ENCODE results near the gene BAIAP3.

BAIAP3 gene

GRCh38 chr16:1300664-1301476 is 32.6 kb upstream of the BAIAP3 start:
- peak; percentile 51 for DNase-seq (ENCODE audit: low spot score)

DNA sequence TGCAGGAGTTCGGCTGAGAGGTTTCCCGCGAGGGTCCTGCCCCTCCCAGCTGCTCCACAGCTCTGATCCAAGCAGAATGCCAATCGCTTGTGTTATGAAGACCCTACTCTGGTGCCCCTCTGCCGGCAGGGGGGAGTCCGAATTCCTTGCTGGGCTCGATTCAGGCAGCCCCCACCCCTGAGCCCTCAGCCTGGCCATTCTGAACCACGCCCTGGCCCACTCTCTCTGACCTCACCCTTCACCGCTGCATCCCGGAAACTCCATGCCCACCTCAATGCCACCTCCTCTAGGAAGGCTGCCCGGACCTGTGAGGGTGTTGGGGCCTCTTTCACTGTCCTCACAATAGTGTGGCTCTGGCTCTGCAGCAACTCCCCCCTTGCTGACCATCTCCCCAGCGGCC is 31.9 kb upstream of the BAIAP3 start:
- DNase-seq (ENCODE audit: low spot score), result no peak

- no peak for DNase-seq (ENCODE audit: low spot score)
Observed at GRCh38 chr16:1305823-1306222, 27.6 kb upstream of the BAIAP3 start.

- no peak for DNase-seq (ENCODE audit: low spot score)
Observed at GRCh38 chr16:1306334-1306733, 27.1 kb upstream of the BAIAP3 start.

- DNase-seq (ENCODE audit: low spot score), result no peak
Observed at GRCh38 chr16:1308036-1308976, 25.1 kb upstream of the BAIAP3 start.

DNA sequence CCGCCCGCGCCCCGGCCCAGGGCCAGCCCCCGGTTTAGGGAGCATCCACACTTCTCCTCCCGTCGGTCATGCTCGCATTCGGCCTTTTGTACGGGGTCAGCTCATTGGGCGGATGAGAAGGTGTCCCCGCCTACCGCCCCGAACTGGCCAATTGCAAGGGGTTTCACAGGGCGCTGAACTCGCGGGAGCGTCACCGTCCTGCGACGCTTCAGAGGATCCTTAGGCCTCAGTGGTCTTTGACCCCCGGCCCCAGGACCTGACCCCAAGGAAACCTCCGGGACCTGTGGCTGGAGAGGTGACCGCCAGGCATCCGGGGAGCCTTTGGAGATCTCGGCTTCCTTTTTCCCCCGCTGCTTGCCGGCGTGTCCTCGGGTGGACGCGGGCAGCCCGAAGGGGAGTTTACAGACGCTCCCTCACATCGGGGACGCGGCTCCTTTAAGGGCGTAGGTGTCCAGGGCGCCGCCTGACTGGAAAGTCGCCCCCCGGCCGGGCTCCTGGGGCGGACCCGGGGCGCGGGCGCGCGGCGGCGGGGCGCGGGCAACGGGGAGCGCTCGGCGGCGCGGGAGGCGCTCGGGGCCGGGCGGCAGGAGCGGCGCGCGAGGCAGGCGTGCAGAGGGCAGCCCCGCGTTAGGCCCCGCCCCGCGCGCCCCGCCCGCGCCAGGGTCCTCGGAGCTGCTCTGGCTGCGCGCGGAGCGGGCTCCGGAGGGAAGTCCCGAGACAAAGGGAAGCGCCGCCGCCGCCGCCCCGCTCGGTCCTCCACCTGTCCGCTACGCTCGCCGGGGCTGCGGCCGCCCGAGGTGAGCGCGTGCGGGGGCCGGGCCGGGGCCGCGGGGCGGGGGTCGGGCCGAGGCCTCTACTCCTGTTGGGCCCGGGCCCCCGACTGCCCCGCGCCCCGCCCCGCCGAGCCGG is 24.2 kb upstream of the BAIAP3 start, which contains the start of gene UBE2I:
UBE2I (plus strand) TSS at position 660 of the 909 bp plus-strand sequence. CDS start 4,395 bp downstream, outside the sequence.
- DNase-seq (ENCODE audit: low spot score), result peak; percentile 95

GRCh38 chr16:1309888-1310831 is 23.3 kb upstream of the BAIAP3 start:
- no peak for DNase-seq (ENCODE audit: low spot score)

DNA sequence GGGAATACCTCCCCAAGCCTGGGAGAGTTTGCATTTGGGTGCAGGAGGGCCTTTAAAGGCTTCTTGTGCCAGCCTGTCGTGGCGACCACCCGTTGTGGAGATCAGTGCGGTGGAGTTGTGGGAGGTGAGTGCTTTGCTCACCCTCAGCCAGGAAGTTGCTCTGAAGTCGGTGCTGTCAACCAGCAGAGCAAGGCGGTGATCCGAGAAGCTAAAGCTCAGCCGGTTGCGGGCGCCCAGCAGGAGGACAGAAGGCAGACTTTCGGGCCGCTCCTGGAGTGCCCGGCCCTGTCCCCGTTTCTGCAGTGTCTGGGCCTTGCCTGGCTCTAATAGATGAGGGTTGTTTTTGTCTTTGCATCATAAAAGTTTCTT is 22.6 kb upstream of the BAIAP3 start:
- peak; percentile 48 for DNase-seq (ENCODE audit: low spot score)

GRCh38 chr16:1311212-1311737 is 22.2 kb upstream of the BAIAP3 start:
- DNase-seq (ENCODE audit: low spot score), result no peak

- no peak for DNase-seq (ENCODE audit: low spot score)
Observed at GRCh38 chr16:1311738-1312466, 21.5 kb upstream of the BAIAP3 start.

DNA sequence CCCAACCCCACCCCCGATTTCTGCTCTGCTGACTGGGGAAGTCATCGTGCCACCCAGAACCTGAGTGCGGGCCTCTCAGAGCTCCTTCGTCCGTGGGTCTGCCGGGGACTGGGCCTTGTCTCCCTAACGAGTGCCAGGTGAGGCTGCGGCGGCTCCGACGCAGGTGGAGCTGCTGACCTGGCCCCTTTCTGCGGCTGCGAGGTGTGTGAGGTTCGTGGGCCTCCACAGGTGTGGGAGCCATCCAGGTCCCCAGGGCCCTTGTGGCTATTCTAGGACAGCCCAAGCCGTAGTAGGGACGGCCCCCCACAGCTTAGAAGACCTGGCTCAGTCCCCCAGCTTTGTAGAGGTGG is 21.0 kb upstream of the BAIAP3 start:
- DNase-seq (ENCODE audit: low spot score), result no peak

- no peak for DNase-seq (ENCODE audit: low spot score)
Observed at GRCh38 chr16:1312903-1313302, 20.5 kb upstream of the BAIAP3 start.

DNA sequence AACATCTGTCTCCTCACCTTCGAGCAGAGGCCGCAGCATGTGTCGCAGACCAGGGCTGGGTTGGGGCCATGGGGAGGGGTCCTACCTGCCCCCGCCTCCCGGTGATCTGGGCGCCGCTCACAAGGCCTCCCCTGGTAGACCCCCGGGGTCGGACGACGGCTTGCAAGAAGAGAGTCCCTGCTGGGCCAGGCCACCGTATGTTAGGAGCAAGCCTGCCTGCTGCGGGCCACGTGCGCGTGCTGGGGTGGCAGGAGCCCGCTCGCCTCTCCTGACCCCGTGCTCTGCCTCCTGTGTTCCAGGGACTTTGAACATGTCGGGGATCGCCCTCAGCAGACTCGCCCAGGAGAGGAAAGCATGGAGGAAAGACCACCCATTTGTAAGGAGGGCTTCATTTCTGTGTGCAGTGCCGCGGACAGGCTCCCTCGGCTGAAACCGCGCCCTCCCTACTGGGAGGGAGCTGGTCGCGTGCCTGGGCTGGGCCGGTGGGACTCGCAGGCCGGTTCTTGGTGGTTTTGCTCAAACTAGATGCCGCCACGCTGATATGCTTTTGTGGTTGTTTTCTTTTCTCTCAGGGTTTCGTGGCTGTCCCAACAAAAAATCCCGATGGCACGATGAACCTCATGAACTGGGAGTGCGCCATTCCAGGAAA is 19.6 kb upstream of the BAIAP3 start:
- no peak for DNase-seq (ENCODE audit: low spot score)

- DNase-seq (ENCODE audit: low spot score), result no peak
Observed at GRCh38 chr16:1314399-1315068, 18.9 kb upstream of the BAIAP3 start.

GRCh38 chr16:1315081-1316032 is 18.1 kb upstream of the BAIAP3 start:
- DNase-seq (ENCODE audit: low spot score), result no peak

- no peak for DNase-seq (ENCODE audit: low spot score)
Observed at GRCh38 chr16:1316033-1316405, 17.4 kb upstream of the BAIAP3 start.

DNA sequence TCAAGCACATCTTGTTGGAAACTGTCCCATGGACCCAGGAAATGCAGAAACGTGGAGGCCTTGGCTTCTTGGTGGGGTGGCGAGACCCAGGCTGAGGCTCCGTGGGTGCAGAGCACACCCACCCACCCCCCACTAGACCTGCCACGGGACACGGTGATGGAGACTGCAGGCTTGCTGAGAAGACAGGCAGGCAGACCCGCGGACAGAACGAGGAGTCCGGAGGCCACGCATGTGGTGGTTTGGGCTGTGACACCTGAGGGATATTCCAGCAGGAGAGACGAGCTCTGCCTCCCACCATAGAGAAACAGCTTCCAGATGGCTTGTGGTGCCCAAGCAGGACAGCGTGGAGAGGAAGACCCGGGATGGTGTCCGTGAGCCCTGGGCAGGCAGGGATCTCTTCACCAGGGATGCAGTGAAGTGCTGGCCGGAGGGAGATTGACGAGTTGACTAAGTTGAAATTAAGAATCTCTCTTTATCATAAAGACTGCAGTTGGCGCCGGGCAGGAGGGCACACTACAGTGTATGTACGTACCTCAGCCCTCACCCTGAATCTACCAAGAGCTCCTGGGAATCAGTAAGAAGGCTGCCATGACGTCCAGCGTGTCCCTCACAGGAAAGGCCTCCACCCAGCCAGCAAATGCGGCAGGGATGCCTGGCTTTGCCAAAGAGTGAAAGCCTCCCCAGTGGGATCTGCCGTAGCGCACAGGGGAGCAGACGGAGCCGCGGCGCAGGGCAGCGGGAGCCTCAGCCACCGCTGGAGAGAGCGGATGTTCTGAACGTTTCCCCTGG is 15.8 kb upstream of the BAIAP3 start:
- DNase-seq (ENCODE audit: low spot score), result no peak

Measured in kidney capillary endothelial cell (primary cell).